K562 (cell line): Measurements from ENCODE around the gene EMC1. TPM values are rescaled to one million over a fixed set of nuclear protein-coding genes. Genes with fewer than 3 reads are reported as not detected.

Experiments
- ATF1 ChIP-seq, 2 experiments: fragments of 450-650 bp in 1 of 2; IDR thresholded peaks; 2 replicates each; pipeline ENCODE4 v1.6.1; 2016; ENCODE audit warnings: missing compliant biosample characterization in 1 of 2, missing genetic modification characterization in 1 of 2
- CBFA2T2 ChIP-seq: fragments of 450-650 bp; conservative IDR thresholded peaks from 2 replicates; pipeline ENCODE4 v1.6.1; 2017; ENCODE audit warnings: mild to moderate bottlenecking
- CREM ChIP-seq: IDR thresholded peaks from 2 replicates; pipeline ENCODE4 v1.6.1; 2014; ENCODE audit warnings: antibody characterized with exemption, low read depth
- DIDO1 ChIP-seq: fragments of 450-650 bp; IDR thresholded peaks from 2 replicates; pipeline ENCODE4 v1.6.1; 2016; ENCODE audit warnings: low read depth, missing biosample characterization, missing genetic modification characterization
- DPF2 ChIP-seq: fragments of 450-650 bp; IDR thresholded peaks from 2 replicates; pipeline ENCODE4 v1.6.1; 2016
- ETV1 ChIP-seq: fragments of 450-650 bp; conservative IDR thresholded peaks from 2 replicates; pipeline ENCODE4 v1.6.1; 2016; ENCODE audit warnings: missing genetic modification characterization, control low read depth, low read depth, missing compliant biosample characterization
- GABPB1 ChIP-seq: sonication (generic); formaldehyde crosslinking; IDR thresholded peaks from 2 replicates; pipeline ENCODE4 v1.8.0; 2022; ENCODE audit warnings: mild to moderate bottlenecking, missing genetic modification reagents
- GATAD2A ChIP-seq: fragments of 450-650 bp; IDR thresholded peaks from 2 replicates; pipeline ENCODE4 v1.6.1; 2017
- KLF16 ChIP-seq: IDR thresholded peaks from 2 replicates; pipeline ENCODE4 v1.6.1; 2016; ENCODE audit warnings: antibody characterized with exemption
- LCOR ChIP-seq: sonication (generic); formaldehyde crosslinking; IDR thresholded peaks from 2 replicates; pipeline ENCODE4 v1.8.0; 2022; ENCODE audit warnings: mild to moderate bottlenecking, missing genetic modification reagents
- NCOA1 ChIP-seq: fragments of 450-650 bp; IDR thresholded peaks from 2 replicates; pipeline ENCODE4 v1.6.1; 2016; ENCODE audit warnings: low read depth
- RBM14 ChIP-seq: fragments of 200-400 bp; formaldehyde crosslinking; IDR thresholded peaks from 2 replicates; pipeline ENCODE4 v1.6.1; 2018; ENCODE audit warnings: low read depth, mild to moderate bottlenecking, low read length, moderate library complexity, borderline replicate concordance; ENCODE audit not compliant: insufficient read depth
- RHOXF2B ChIP-seq: fragments of 250-450 bp; sonication (Bioruptor Pico); conservative IDR thresholded peaks from 2 replicates; pipeline ENCODE4 v1.5.1; 2021
- SMARCA4 ChIP-seq: fragments of 450-650 bp; IDR thresholded peaks from 2 replicates; pipeline ENCODE4 v1.6.1; 2016
- SMC3 ChIP-seq: conservative IDR thresholded peaks from 2 replicates; pipeline ENCODE4 v1.6.1; 2011; ENCODE audit warnings: low read depth, low read length, improper control_type of control experiment; ENCODE audit not compliant: insufficient read depth
- SUPT5H ChIP-seq: fragments of 450-650 bp; IDR thresholded peaks from 2 replicates; pipeline ENCODE4 v1.6.1; 2016
- TRIM24 ChIP-seq, 2 experiments: fragments of 450-650 bp; IDR thresholded peaks; 2 replicates each; pipeline ENCODE4 v1.6.1; 2016
- ZNF175 ChIP-seq: fragments of 200-800 bp; sonication (Bioruptor generic); IDR thresholded peaks from 2 replicates; pipeline ENCODE4 v1.6.1; 2016; ENCODE audit warnings: low read depth, mild to moderate bottlenecking, missing genetic modification characterization, missing compliant biosample characterization
- ZNF445 ChIP-seq: fragments of 250-450 bp; sonication (Bioruptor Pico); IDR thresholded peaks from 2 replicates; pipeline ENCODE4 v1.4.0; 2020; ENCODE audit warnings: low read depth, mild to moderate bottlenecking, moderate library complexity
- polyA plus RNA-seq, 8 experiments: library from polyadenylated mRNA; depleted of rRNA in 4 of 8; stranded (reverse) in 5 of 8; unstranded in 3 of 8; fragments of >200 nt; fragmentation: Nextera tagmentation in 2 of 8; fragmentation: Illumina TruSeq in 1 of 8; extraction: Ambion mirVana in 2 of 8; extraction: Trizol in 1 of 8; gene quantifications; 2 replicates each; pipeline versions ENCODE4 v1.2.1 to v1.2.3, GENCODE V29; 2011 to 2014; ENCODE audit warnings: inconsistent platforms in 1 of 8, missing spikeins in 1 of 8
- total RNA-seq, 7 experiments: library from RNA; depleted of rRNA in 6 of 7; stranded (reverse); fragments of >200 nt in 6 of 7; fragmentation: Illumina TruSeq in 2 of 7; extraction: Trizol in 2 of 7; gene quantifications; 2 replicates each; pipeline versions ENCODE4 v1.2.1 to v1.2.3, GENCODE V29; 2011 to 2021; ENCODE audit warnings: low replicate concordance in 1 of 7
- TF ChIP-seq, protein P1 (sequence below), 2 experiments: fragments of 450-650 bp; conservative IDR thresholded peaks; 2 replicates each; pipeline ENCODE4 v1.6.1; 2017; ENCODE audit warnings: mild to moderate bottlenecking in 2 of 2, moderate library complexity in 2 of 2
- TF ChIP-seq, protein P2 (sequence below): IDR thresholded peaks from 2 replicates; pipeline ENCODE4 v1.6.1; 2012; ENCODE audit warnings: low read depth, low read length, improper control_type of control experiment, borderline replicate concordance
- TF ChIP-seq, protein P3 (sequence below), 3 experiments: fragments of 200-800 bp in 1 of 3; fragments of 250-450 bp in 1 of 3; fragments of 450-650 bp in 1 of 3; sonication (Bioruptor Pico) in 1 of 3; sonication (Bioruptor generic) in 1 of 3; formaldehyde crosslinking in 1 of 3; IDR thresholded peaks; 2 replicates each; pipeline versions ENCODE4 v1.6.1 to v1.8.0; 2016 to 2022; ENCODE audit warnings: mild to moderate bottlenecking in 2 of 3, missing genetic modification characterization in 2 of 3, missing compliant biosample characterization in 1 of 3, moderate library complexity in 1 of 3

The EMC1 gene
- total and polyA plus RNA-seq, 9 of the 15 experiments (the other 6 are each of a cell fraction or from before 2014, with no cell fraction given), result 17.8 to 88.2 (median 37.4) TPM

DNA sequence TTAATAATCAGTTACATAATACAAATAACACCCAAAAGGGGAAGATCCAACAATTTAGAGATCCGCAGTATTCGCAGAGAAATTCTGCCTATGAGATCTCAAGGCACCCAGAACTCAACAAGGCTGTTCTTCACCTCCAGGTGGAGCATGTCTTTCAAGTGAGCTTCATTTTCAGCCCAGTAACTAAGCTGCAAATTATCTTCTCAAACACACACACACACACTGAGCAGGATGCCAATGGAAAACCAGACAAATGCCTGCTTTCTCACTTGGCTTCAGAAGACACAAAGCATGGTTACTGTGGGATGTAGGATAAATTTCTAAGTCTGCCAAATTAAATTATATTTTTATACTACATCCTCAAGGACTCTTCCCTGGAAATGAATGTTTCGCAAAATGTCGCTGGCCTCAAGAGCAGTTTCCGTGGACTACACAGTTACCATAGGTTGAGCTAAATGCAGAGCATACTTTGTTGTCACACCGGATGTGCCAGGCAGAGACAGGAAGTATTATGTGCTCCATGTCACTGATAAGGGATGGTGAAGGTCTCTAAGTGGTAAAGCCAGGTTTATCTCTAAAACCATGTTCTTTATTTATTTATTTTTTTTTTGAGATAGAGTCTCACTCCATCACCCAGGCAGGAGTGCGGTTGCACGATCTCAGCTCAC, 71.6 kb downstream of the EMC1 start (continued):
- TF ChIP-seq DIDO1 (0 out of 2 replicates have a peak, but pooled peaks have one; percentile 28), SMC3 (peak; percentile 43; the same call in 1 of the 2 replicates), CBFA2T2 (peak; percentile 63), LCOR (CRISPR knock-in tag) (peak; percentile 82; the same call in 1 of the 2 replicates), GATAD2A (no peak), KLF16 (0 out of 2 replicates have a peak, but pooled peaks have one; percentile 22), TRIM24 (IDR thresholded peaks at IDR 0.05) (peak in 1 of 2 experiments; percentile 66; a peak in 2 of 4 replicates), CREM (0 out of 2 replicates have a peak, but pooled peaks have one; percentile 7), DPF2 (peak; percentile 76; the same call in 1 of the 2 replicates), RBM14 (no peak), NCOA1 (peak; percentile 54; the same call in 1 of the 2 replicates), ZNF175 (CRISPR knock-in tag) (0 out of 2 replicates have a peak, but pooled peaks have one; percentile 23), SUPT5H (0 out of 2 replicates have a peak, but pooled peaks have one; percentile 23), ZNF445 (CRISPR knock-in tag) (no peak), SMARCA4 (peak; percentile 75), ETV1 (tag) (peak; percentile 53; the same call in 1 of the 2 replicates), GABPB1 (CRISPR knock-in tag) (peak; percentile 66; the same call in 1 of the 2 replicates), RHOXF2B (0 out of 2 replicates have a peak, but pooled peaks have one; percentile 15), ATF1 (CRISPR knock-in tag; IDR thresholded peaks at IDR 0.05) (no peak), ATF1 (tag; IDR thresholded peaks at IDR 0.05) (peak; percentile 66)
- TF ChIP-seq, protein P1, sequence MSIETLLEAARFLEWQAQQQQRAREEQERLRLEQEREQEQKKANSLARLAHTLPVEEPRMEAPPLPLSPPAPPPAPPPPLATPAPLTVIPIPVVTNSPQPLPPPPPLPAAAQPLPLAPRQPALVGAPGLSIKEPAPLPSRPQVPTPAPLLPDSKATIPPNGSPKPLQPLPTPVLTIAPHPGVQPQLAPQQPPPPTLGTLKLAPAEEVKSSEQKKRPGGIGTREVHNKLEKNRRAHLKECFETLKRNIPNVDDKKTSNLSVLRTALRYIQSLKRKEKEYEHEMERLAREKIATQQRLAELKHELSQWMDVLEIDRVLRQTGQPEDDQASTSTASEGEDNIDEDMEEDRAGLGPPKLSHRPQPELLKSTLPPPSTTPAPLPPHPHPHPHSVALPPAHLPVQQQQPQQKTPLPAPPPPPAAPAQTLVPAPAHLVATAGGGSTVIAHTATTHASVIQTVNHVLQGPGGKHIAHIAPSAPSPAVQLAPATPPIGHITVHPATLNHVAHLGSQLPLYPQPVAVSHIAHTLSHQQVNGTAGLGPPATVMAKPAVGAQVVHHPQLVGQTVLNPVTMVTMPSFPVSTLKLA (conservative IDR thresholded peaks at IDR 0.05), result peak in 1 of 2 experiments; percentile 53; a peak in 3 of 4 replicates
- TF ChIP-seq, protein P2, sequence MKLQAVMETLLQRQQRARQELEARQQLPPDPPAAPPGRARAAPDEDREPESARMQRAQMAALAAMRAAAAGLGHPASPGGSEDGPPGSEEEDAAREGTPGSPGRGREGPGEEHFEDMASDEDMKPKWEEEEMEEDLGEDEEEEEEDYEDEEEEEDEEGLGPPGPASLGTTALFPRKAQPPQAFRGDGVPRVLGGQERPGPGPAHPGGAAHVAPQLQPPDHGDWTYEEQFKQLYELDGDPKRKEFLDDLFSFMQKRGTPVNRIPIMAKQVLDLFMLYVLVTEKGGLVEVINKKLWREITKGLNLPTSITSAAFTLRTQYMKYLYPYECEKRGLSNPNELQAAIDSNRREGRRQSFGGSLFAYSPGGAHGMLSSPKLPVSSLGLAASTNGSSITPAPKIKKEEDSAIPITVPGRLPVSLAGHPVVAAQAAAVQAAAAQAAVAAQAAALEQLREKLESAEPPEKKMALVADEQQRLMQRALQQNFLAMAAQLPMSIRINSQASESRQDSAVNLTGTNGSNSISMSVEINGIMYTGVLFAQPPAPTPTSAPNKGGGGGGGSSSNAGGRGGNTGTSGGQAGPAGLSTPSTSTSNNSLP, result 0 out of 2 replicates have a peak, but pooled peaks have one; percentile 52
- TF ChIP-seq, protein P3, sequence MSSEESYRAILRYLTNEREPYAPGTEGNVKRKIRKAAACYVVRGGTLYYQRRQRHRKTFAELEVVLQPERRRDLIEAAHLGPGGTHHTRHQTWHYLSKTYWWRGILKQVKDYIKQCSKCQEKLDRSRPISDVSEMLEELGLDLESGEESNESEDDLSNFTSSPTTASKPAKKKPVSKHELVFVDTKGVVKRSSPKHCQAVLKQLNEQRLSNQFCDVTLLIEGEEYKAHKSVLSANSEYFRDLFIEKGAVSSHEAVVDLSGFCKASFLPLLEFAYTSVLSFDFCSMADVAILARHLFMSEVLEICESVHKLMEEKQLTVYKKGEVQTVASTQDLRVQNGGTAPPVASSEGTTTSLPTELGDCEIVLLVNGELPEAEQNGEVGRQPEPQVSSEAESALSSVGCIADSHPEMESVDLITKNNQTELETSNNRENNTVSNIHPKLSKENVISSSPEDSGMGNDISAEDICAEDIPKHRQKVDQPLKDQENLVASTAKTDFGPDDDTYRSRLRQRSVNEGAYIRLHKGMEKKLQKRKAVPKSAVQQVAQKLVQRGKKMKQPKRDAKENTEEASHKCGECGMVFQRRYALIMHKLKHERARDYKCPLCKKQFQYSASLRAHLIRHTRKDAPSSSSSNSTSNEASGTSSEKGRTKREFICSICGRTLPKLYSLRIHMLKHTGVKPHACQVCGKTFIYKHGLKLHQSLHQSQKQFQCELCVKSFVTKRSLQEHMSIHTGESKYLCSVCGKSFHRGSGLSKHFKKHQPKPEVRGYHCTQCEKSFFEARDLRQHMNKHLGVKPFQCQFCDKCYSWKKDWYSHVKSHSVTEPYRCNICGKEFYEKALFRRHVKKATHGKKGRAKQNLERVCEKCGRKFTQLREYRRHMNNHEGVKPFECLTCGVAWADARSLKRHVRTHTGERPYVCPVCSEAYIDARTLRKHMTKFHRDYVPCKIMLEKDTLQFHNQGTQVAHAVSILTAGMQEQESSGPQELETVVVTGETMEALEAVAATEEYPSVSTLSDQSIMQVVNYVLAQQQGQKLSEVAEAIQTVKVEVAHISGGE (CRISPR knock-in tag; IDR thresholded peaks at IDR 0.05), result peak in 1 of 3 experiments; percentile 86; a peak in 2 of 6 replicates
